GM19468 (cell line): Measurements from ENCODE around the gene F2.

Source experiments
- ATAC-seq: cut with Tn5 transposase; IDR thresholded peaks from one replicate; pipeline ENCODE4 v1.9.1; 2021; ENCODE audit warnings: mild to moderate bottlenecking, moderate library complexity, moderate number of reproducible peaks; ENCODE audit not compliant: unreplicated experiment; ENCODE audit errors: extremely low read depth

Gene F2

DNA sequence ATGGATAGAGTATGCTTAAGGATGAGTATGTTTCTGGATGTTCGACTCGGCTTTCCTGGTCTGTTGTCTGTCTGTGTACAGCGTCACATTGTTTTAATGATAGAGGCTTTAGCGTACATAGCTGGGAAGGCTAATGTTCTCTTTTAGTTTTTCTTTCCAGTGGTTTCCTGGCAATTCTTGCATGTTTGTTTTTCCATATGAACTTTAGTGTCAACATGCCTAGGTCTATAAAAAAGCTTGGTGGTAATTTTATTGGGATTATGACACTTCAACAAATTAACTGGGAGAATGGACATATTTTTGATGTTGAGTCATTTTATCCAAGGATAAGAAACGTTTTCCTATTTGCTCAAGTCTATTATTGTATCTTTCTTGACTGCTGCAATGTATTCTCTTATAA lies 17.6 kb downstream of the F2 start:
- ATAC-seq = no peak

DNA sequence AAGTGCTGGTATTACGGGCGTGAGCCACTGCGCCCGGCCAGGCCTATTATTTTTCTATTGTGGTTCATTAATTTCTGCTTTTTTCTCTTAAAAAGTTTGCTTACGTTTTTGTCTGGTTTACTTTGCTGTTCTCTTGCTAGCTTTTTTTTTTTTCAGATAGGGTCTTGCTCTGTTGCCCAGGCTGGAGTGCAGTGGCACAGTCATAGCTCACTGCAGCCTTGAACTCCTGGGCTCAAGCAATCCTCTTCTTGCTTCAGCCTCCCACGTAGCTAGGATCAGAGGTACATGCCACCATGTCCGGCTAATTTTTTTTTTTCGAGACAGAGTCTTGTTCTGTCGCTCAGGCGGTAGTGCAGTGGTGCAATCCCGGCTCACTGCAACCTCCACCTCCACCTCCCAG lies 18.7 kb downstream of the F2 start:
- ATAC-seq = no peak

DNA sequence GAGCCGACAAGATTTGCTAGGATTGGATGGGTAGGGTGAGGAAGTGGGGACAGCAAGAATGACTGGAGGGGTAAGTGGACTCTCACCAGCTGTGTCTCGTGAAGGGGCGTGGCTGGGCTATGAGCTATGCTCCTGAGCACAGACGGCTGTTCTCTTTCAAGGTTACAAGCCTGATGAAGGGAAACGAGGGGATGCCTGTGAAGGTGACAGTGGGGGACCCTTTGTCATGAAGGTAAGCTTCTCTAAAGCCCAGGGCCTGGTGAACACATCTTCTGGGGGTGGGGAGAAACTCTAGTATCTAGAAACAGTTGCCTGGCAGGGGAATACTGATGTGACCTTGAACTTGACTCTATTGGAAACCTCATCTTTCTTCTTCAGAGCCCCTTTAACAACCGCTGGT lies 19.9 kb downstream of the F2 start:
- no peak for ATAC-seq

DNA sequence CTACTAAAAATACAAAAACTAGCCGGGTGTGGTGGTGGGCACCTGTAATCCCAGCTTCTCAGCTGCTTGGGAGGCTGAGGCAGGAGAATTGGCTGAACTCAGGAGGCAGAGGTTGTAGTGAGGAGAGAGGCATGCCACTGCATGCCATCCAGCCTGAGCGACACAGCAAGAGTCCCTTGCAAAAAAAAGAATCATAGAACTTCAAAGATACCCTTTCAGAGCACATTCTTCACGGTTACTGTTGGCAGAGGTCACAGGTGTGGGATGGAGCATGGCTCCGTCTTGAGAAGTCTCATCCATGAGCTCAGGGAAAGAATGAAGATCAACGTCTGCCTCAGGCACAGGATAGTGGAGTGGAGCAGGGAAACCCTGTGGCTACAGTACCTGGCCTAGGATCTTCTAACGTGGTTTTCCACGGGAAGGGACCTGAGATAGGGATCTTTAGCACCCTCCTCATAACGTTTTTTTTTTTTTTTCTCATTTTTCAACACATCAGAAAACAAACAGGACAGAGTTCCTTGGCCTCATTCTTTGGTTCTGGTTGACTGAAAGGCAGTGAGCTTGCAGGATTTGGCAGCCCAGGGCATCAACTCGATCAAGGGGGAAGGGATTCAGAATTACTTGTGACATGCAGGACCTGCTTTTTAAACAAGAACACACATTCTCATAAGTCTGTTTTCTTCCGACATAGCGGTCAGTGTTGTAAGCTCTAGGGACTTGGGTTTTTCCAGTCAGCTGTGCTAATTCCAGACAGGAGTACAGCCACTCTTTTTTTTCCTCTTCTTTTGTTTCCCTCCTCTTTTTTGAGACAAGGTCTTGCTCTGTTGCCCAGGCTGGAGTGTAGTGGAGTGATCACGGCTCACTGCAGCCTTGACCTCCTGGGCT lies 22.8 kb downstream of the F2 start:
- no peak for ATAC-seq

DNA sequence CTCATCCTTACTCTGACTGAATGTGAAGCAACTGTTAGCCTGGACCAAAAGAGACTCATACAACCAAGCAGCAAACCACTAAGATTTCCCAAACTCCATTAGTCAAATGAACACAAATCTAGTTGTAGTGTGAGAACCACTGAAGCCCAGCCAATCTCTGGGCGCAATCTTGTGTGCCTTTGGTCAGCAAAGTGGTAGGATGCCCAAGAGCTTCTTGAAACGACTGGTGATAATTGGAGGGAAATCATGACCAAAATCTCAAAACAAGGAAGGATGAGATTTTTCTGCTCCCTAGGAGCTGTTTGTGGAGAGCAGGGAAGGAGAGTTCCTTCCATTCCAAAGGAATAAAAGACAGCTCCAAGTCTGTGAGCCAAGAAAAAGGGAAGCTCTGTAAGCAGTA lies 24.0 kb downstream of the F2 start:
- ATAC-seq = no peak

DNA sequence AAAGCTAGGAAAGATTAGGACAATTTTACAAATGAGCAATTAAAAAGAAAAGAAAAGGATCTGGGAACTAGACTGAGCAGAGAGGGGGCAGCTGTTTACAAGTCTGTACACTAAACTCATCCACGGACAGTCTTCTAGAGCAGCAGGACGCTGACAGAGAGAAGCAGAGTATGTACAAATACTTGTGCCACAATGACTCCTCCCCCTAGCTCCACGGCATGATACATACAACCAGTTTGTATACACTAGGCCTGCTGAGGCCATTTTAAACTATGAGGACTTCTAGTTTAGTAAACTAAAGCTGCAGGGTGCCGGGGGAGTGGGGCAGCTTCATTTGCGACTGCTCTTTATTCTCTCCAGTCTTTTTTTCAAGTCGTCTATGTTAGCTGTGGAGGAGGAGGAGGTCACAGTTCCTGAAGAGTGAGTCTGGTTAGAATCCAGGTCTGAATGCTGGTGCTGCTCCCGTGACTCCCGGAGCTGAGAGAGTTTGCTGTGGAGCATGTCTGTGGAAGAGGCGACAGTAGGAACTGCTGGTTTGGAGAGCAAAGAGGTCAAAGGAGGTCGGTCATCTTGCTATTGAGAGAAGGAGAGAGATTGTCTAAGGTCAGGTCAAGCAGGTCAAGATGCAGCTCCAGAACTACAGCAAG lies 24.8 kb downstream of the F2 start:
- no peak for ATAC-seq

DNA sequence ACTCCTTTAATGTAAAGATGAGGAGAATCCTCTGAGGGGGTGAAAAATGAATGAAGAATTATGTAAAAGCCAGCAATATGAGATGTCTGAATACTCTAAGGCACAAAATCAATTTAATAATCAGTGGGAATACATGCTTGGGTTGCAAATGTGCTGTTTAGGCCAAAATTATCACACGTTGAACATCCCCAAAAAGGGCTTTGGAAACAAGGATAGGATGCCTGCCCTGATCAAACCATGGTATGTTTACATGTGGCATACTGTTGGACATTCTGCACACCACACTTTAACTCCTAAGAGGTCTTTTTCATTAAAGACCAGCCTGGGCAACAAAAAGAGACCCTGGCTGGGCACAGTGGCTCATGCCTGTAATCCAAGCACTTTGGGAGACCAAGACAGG lies 26.3 kb downstream of the F2 start:
- ATAC-seq = no peak

DNA sequence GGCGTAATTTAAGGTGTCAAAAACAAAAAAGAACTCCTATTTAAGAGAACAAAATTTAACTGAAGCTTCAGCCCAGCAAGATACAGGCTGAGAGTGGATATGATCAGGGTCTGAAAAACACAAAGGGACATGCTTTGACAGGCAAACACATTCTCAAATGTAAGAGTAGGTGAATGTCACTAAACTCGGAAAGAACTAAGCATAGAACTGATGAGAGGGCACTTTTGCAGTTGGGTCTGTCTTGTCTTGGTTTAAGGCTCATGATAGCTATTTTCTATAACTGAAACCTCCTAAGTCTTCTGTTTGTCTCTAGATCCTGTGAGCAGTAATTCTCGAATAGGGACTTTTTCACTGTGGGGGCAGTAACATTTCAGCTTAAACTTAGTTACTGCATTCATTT lies 27.0 kb downstream of the F2 start:
- ATAC-seq = no peak

DNA sequence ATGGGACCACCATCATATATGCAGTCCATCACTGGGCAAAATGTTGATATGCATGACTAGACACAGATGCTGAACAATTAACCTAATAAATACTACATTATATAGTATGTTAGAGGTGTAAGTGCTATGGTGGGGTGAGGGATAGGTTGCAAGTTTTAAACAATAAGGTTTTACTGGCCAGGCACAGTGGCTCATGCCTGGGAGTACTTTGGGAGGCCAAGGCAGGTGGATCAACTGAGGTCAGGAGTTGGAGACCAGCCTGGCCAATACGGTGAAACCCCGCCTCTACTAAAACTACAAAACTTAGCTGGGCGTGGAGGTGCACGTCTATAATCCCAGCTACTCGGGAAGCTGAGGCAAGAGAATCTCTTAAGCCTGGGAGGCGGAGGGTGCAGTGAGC lies 28.1 kb downstream of the F2 start:
- ATAC-seq = no peak

DNA sequence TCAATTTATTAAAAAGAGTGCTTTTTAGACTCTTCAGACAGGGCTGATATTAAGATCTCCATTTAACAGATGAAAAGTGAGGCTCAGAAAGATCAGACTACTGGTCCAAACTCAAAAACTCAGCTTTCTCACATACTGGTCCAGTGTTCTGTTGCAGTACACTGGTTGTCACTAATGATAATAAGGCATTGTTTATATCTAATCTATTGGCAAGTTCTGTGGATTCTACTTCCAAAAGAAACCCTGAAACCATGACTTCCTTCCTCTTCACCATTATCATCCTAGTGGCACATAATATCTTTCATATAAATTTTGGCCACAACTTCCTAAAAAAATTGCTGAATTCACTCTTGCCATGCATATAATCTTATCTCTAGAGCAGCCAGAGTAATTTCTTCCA lies 36.9 kb downstream of the F2 start:
- no peak for ATAC-seq

DNA sequence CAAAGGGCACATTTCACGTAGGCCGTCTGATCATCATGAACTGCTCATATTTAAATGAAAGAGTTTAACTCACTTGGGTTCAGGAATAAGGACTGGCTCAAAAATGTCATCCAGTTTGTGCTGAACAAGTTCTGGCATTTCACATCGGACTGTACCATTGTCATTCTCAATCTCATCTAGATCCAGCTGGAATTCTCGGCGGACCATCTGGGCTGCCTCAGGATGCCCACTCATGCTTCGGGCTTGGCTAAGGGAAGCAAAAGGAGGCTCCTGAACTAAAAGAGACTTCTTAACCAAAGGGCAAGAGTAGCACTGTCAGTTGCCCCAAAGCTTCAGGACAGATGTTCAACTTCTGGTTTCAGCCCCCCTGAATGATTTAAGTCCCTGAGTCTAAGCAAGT lies 40.2 kb downstream of the F2 start:
- ATAC-seq = no peak

DNA sequence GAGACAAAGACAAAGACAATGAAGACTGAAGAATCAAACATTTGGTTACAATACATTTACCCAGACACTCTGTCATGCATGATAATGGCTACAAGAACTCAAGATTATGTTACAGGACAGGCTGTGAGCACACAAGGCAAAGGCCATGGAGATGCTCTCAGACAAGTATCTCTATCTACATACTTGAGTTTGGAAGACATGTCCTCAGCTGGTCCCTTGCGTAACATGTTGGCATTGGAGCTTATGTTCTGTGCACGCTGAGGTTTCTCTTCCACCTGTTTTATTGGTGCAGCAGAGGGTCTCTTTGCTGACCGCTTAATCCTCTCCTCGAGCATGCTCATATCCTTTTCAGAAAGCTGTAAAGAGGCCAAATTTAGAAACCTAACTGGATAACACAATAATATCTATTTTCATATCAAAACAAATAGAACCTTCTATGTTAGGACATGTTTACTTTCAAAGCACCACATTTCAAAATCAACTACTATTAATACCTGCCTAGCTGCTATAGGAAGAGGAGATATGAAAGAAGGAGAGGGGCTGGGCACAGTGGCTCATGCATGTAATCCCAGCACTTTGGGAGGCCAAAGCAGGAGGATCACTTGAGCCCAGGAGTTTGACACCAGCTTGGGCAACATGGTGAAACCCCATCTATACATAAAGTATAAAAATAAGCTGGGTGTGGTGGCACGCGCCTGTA lies 41.6 kb downstream of the F2 start:
- no peak for ATAC-seq

DNA sequence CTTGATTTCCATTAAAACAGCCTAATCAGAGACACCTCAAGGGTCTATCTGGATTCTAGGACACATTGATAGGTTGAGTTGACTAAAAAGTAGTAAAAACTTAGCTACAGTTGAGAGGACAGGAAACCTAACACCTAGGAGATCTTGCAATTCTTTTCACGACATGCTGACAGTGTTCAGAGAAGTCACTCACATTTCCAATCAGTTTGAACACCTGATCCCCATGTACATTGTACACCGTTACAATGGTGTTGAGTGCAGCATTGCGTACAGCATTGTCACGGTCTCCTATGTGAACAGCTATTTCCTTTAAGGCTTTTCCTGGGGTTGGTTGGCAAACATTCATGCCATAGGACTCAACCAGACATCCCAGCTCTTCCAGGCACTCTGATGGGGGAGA lies 42.8 kb downstream of the F2 start:
- ATAC-seq = no peak

DNA sequence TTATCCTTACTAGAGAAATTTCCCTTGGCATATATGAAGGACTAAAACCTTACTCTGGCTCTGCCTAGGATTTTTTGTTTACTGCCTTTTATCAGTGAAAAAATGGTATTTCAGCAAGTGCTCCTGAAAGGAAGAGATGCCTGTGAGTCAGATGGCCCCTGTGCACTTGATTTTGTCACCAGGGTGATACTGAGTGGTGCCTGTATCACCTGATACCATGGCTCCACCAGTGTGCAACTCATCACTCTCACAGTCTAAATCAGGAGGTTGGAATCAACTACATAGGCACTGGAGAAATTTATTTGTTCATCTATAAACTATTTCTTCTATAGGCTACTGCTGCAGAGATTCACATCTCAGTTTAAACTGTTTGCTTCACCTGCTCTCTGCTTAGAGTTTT lies 43.2 kb downstream of the F2 start:
- ATAC-seq = no peak

DNA sequence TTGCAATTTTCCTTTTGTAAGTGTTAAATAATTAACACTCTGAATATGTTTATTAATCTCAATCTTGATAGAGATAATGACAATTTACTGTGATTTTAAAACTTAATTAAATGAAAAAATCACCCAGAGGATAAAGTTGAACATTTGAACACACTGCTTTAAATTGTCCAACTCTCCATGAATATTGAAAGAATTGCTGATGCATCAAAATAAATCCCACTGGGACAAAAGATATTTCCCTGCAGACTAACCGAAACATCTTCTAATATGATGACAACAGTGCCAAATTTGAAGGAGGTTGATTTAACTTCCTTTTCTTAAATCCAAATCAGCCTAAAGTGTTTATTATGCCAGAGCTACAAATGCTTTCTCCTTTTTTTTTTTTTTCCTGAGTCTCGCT lies 47.6 kb downstream of the F2 start:
- no peak for ATAC-seq

DNA sequence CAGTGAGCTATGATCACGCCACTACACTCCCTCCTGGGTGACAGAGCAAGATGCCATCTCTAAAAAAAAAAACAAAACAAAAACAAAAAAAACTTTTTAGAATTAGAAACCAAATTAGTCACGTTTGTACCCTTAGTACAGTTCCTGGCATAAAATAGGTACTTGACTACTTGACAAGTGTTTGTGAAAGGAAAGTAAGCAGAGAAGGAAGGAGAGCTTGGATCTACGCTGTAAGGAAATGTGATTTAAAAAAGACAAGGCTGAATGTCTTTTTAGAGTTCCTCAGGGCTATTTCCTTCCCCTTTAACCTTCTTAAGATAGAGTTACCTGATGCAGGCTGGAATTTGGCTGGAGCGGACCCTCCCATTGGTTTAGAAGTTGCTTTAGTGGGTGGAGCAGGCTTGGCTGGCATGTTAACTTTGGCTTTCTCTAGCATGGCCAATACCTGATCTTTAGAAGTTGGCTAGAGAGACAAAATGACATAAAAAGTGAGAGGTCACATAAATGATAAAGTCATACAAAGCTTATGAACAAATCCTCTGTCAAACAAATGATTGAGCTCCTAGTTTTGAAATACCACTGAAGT lies 50.7 kb downstream of the F2 start:
- no peak for ATAC-seq

DNA sequence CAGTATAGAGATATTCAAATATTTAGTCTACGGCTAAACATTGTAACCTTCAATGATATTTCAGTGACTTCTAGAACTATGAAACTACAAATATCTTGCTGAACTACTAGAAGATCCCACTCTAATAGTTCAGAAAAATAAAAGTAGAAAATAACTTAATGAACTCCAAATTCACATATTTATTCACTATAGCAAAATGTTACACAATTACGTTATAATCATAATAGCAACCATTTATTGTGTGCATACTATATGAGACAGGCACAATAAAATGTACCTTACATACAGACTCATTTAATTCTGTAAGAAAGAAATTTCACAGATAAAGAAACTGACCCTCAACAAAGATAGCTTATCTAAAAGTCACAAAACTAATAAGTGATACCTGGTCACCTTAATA lies 57.9 kb downstream of the F2 start:
- no peak for ATAC-seq

DNA sequence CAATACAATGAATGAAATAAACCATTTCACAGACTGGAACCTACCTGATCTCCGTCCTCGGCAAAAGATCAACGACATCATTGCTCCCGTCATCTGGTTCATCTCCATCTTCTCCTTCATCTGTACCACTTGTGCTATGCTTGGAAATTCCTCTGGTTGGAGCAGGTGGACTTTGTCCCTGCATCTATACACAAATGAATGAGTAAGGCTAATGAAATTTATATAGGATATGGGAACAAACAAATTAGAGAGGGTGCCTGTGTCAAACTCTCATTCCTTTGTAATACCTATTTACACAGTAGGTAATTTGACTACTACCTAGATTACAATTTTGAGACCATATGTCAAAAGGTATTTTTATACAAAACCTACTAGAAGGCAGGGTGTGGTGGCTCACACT lies 59.4 kb downstream of the F2 start:
- no peak for ATAC-seq
